Measurements from ENCODE around the gene FBXL12. TPM values are rescaled to one million over a fixed set of nuclear protein-coding genes. Genes with fewer than 3 reads are reported as not detected.

The FBXL12 gene
- total RNA-seq, 1 donor from 2014 or later = 29.0 TPM

DNA sequence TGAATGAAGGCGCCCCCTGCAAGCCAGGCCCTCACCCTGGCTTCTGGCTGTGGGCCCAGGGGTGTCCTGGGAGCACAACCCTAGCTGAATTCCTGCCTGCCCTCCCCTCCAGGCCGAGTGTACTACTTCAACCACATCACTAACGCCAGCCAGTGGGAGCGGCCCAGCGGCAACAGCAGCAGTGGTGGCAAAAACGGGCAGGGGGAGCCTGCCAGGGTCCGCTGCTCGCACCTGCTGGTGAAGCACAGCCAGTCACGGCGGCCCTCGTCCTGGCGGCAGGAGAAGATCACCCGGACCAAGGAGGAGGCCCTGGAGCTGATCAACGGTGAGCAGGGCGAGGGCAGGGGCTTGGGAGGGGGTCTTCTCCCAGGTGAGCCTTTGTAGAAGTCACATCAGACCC lies 19.4 kb upstream of the FBXL12 start:
- Mint-ChIP-seq H3K27ac (ENCODE audit: unreplicated experiment) (no peak overlapping the region), H3K9me3 (ENCODE audit: unreplicated experiment) (no peaks in the 10 kb centered on the region), H3K27me3 (ENCODE audit: unreplicated experiment) (no peaks in the 10 kb centered on the region), H3K4me3 (ENCODE audit: unreplicated experiment) (no peak overlapping the region), H3K36me3 (ENCODE audit: unreplicated experiment) (peaks cover 20% of the 10 kb centered on the region), H3K4me1 (ENCODE audit: unreplicated experiment) (peaks cover 12% of the 10 kb centered on the region)
- TF ChIP-seq, protein P1, sequence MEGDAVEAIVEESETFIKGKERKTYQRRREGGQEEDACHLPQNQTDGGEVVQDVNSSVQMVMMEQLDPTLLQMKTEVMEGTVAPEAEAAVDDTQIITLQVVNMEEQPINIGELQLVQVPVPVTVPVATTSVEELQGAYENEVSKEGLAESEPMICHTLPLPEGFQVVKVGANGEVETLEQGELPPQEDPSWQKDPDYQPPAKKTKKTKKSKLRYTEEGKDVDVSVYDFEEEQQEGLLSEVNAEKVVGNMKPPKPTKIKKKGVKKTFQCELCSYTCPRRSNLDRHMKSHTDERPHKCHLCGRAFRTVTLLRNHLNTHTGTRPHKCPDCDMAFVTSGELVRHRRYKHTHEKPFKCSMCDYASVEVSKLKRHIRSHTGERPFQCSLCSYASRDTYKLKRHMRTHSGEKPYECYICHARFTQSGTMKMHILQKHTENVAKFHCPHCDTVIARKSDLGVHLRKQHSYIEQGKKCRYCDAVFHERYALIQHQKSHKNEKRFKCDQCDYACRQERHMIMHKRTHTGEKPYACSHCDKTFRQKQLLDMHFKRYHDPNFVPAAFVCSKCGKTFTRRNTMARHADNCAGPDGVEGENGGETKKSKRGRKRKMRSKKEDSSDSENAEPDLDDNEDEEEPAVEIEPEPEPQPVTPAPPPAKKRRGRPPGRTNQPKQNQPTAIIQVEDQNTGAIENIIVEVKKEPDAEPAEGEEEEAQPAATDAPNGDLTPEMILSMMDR (IDR thresholded peaks at IDR 0.05) = no peak
- DNase-seq (ENCODE audit: extremely low spot score, unreplicated experiment) = no peak

DNA sequence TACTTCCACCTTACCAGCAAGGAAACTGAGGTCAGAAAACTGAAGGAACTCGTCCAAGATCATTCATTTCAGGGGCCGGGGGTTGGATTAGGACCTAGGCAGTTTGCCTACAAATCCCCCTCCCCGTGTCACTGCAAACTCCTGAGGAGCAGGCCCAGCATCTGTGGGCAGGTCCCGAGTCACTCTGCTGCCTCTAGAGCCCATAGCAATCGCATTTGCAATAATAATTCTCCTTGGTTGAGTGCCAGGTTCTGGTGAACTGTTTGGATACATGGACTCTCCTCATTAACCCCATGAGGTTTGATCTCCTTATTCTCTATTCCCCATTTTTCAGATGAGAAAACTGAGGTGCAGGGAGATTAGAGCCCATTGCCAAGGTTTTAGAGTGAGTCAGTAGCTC lies 17.1 kb upstream of the FBXL12 start:
- peaks cover 3% of the 10 kb centered on the region for H3K36me3 Mint-ChIP-seq (ENCODE audit: unreplicated experiment)
- no peak for DNase-seq (ENCODE audit: extremely low spot score, unreplicated experiment)
- peaks cover 12% of the 10 kb centered on the region for H3K4me1 Mint-ChIP-seq (ENCODE audit: unreplicated experiment)
- H3K27me3 Mint-ChIP-seq (ENCODE audit: unreplicated experiment) = no peaks in the 10 kb centered on the region
- peak overlapping the region; percentile 80 for H3K4me3 Mint-ChIP-seq (ENCODE audit: unreplicated experiment)
- no peaks in the 10 kb centered on the region for H3K9me3 Mint-ChIP-seq (ENCODE audit: unreplicated experiment)
- H3K27ac Mint-ChIP-seq (ENCODE audit: unreplicated experiment) = peak overlapping the region; percentile 82
- TF ChIP-seq, protein P1 (IDR thresholded peaks at IDR 0.05) = no peak

DNA sequence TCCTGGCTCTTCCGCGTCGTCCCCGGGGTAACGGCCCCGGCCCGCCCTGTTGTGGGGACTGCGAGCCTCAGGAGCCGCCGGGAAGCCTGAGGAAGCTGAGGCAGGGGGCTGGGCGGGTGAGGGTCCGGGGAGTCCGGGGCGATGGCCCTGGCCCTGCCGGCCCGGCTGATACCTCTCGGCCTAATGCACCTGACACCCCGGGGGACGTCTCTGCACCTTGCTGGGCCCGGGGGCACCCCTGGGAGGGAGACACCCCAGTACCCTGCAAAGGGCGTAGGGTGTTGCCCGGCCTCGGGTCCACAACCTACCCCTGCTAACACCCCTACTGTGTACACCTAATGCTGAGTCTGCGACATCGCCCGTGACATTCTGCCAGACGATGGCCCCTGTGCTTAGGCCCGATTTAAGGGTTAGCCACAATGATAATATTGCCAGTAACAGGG lies 16.6 kb upstream of the FBXL12 start:
- peaks cover 3% of the 10 kb centered on the region for H3K36me3 Mint-ChIP-seq (ENCODE audit: unreplicated experiment)
- H3K27me3 Mint-ChIP-seq (ENCODE audit: unreplicated experiment) = no peaks in the 10 kb centered on the region
- no peaks in the 10 kb centered on the region for H3K9me3 Mint-ChIP-seq (ENCODE audit: unreplicated experiment)
- peak overlapping the region; percentile 80 for H3K4me3 Mint-ChIP-seq (ENCODE audit: unreplicated experiment)
- H3K27ac Mint-ChIP-seq (ENCODE audit: unreplicated experiment) = peak overlapping the region; percentile 82
- TF ChIP-seq, protein P1 (IDR thresholded peaks at IDR 0.05) = no peak
- H3K4me1 Mint-ChIP-seq (ENCODE audit: unreplicated experiment) = peaks cover 12% of the 10 kb centered on the region
- DNase-seq (ENCODE audit: extremely low spot score, unreplicated experiment) = no peak

DNA sequence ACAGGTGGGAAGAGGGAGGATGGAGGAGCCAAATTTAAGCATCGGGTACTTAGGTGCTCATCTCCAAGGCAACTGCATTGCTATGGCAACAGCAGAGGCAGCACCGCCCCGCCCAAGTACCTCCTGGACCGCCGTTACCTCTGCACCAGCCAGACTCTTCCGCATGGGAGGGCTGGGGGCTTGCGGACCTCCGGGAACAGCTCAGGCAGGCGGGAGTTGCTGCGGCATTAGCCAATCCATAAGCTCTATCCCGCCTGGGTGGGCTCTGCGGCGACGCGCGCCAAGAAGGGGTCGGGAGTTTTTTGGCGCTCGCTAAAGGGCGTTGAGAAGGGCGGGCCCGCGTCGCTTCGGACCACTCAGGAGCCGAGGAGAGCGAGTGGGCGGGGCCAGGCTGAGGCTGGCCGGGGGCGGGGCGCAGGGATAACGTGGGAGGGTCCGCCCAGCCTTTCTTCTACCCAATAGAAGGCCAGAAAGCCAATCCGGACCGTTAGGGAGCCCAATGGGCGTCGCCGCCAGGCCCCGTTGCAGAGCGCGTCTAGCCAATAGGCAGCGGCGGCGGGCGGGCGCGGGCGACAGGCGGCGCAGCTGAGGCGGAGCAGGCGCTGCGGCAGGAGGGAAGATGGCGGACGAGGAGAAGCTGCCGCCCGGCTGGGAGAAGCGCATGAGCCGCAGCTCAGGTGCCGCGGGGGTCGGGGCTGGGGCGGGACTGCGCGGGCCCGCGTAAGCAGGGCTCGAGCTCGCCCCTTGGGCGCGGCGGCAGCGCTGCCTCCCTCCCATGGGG lies 16.0 kb upstream of the FBXL12 start, which contains the start of gene PIN1:
PIN1 (plus strand) TSS at position 593 of the 781 bp plus-strand sequence; CDS start at position 620, 27 bp downstream.
- Mint-ChIP-seq H3K36me3 (ENCODE audit: unreplicated experiment) (peaks cover 5% of the 10 kb centered on the region), H3K27me3 (ENCODE audit: unreplicated experiment) (no peaks in the 10 kb centered on the region), H3K4me3 (ENCODE audit: unreplicated experiment) (peak within 1 kb of the TSS; percentile 86), H3K9me3 (ENCODE audit: unreplicated experiment) (no peaks in the 10 kb centered on the region), H3K4me1 (ENCODE audit: unreplicated experiment) (peaks cover 14% of the 10 kb centered on the region), H3K27ac (ENCODE audit: unreplicated experiment) (peak within 1 kb of the TSS; percentile 83)
- TF ChIP-seq, protein P1 (IDR thresholded peaks at IDR 0.05) = peak; percentile 77
- DNase-seq (ENCODE audit: extremely low spot score, unreplicated experiment) = peak; percentile 100

DNA sequence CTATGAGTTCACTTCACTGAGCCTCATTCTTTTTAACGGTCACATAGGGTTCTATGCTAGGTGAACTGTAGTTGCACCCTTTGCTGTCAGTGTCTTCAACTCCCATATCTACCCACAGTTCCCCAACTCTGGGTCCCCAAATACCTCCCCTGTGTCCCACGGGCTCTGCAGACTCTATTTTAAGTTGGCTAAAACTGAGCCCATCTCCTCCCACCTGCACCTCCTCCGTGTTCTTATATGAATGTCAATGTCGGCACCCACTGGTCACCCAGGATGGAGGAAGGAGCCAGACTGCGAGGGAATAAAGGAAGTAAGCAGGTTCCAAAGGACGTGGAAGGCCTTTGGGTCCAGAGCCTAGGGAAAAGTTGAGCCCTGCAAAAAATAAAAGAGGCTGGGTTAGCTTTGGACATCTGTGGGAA lies 15.4 kb upstream of the FBXL12 start:
- Mint-ChIP-seq H3K4me3 (ENCODE audit: unreplicated experiment) (peak overlapping the region; percentile 86), H3K27ac (ENCODE audit: unreplicated experiment) (peak overlapping the region; percentile 83), H3K4me1 (ENCODE audit: unreplicated experiment) (peaks cover 18% of the 10 kb centered on the region), H3K36me3 (ENCODE audit: unreplicated experiment) (peaks cover 7% of the 10 kb centered on the region), H3K9me3 (ENCODE audit: unreplicated experiment) (no peaks in the 10 kb centered on the region), H3K27me3 (ENCODE audit: unreplicated experiment) (no peaks in the 10 kb centered on the region)
- TF ChIP-seq, protein P1 (IDR thresholded peaks at IDR 0.05) = no peak
- no peak for DNase-seq (ENCODE audit: extremely low spot score, unreplicated experiment)

All from osteocyte (in vitro differentiated cells).